NT2/D1 (cell line): ENCODE data around the gene FARSA.
"Not testable (repeated sequence)": the region's sequence is repeated elsewhere in the genome, so short reads cannot be mapped to it uniquely, and the experiment has no call there.

Experiments used
- DNase-seq: peaks from one replicate; pipeline ENCODE4 v3.0.0-alpha.2; 2011; ENCODE audit warnings: low read depth, low spot score
- H3K27me3 ChIP-seq: 2 replicates; pipeline ENCODE4 v1.6.0; 2011; ENCODE audit warnings: mild to moderate bottlenecking; ENCODE audit not compliant: insufficient read length, insufficient read depth
- H3K36me3 ChIP-seq: 2 replicates; pipeline ENCODE4 v1.6.1; 2011; ENCODE audit warnings: mild to moderate bottlenecking, low read length, mixed read lengths; ENCODE audit not compliant: insufficient read depth, insufficient read length
- H3K4me1 ChIP-seq: 2 replicates; pipeline ENCODE4 v1.5.1; 2011; ENCODE audit not compliant: insufficient read depth, insufficient read length
- H3K4me3 ChIP-seq: 2 replicates; pipeline ENCODE4 v1.5.1; 2011; ENCODE audit warnings: low read depth; ENCODE audit not compliant: insufficient read length
- H3K9ac ChIP-seq: 2 replicates; pipeline ENCODE4 v1.6.0; 2011; ENCODE audit warnings: low read depth; ENCODE audit not compliant: insufficient read length
- H3K9me3 ChIP-seq: 2 replicates; pipeline ENCODE4 v1.5.1; 2011; ENCODE audit warnings: mild to moderate bottlenecking, low read length; ENCODE audit not compliant: insufficient read depth
- SUZ12 ChIP-seq: IDR thresholded peaks from 2 replicates; pipeline ENCODE4 v1.6.1; 2011; ENCODE audit not compliant: insufficient read length, insufficient read depth; ENCODE audit errors: extremely low read depth
- YY1 ChIP-seq: IDR thresholded peaks from 2 replicates; pipeline ENCODE4 v1.6.1; 2011; ENCODE audit not compliant: insufficient read length, insufficient read depth
- ZNF274 ChIP-seq: IDR thresholded peaks from 2 replicates; pipeline ENCODE4 v1.6.1; 2011; ENCODE audit warnings: mild to moderate bottlenecking, low read depth, low read length

The FARSA gene

GRCh38 chr19:12973236-12973635 is 39.7 kb upstream of the FARSA start:
- H3K4me1 ChIP-seq, result peaks cover 15% of the 10 kb centered on the region
- no peak overlapping the region for H3K4me3 ChIP-seq
- H3K9ac ChIP-seq, result no peak overlapping the region
- no peaks in the 10 kb centered on the region for H3K27me3 ChIP-seq
- H3K36me3 ChIP-seq, result no peaks in the 10 kb centered on the region
- DNase-seq, result no peak
- no peaks in the 10 kb centered on the region for H3K9me3 ChIP-seq
- TF ChIP-seq SUZ12 (no peak), ZNF274 (no peak), YY1 (no peak)

- peaks cover 15% of the 10 kb centered on the region for H3K4me1 ChIP-seq
- H3K9me3 ChIP-seq, result no peaks in the 10 kb centered on the region
- no peak overlapping the region for H3K9ac ChIP-seq
- no peaks in the 10 kb centered on the region for H3K36me3 ChIP-seq
- no peak for TF ChIP-seq YY1
- no peak for TF ChIP-seq SUZ12
- TF ChIP-seq ZNF274, result no peak
- H3K4me3 ChIP-seq, result no peak overlapping the region
- DNase-seq, result no peak
- H3K27me3 ChIP-seq, result no peaks in the 10 kb centered on the region
These were observed 36.7 kb upstream of the FARSA start for GRCh38 chr19:12970070-12970820.

DNA sequence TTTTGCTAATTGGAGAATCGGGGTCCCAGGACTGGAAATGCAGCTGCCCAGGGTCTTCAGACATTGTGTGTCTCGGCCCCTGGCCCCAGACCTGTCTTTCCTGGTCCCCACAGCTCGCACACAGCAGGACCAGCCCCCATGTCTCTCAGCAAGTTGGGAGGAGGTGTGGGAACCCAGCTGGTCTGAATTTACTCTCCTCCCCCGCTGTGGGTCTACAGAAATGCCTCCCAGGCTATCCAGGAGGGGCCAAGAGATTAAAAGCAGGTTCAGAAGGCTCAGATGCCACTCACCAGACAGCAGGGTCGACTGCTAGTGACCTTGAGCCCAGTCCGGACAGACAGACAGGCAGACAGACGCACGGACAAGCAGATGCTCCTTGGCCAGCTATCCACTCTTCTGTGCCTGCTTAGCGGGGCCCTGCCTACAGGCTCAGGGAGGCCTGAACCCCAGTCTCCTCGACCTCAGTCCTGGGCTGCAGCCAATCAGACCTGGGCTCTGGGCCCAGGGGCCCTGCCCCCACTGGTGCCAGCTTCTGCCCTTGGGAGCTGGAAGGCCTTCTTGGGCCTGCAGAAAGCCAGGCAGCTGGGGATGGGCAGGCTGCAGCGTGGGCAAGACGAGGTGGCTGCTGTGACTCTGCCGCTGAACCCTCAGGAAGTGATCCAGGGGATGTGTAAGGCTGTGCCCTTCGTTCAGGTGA is 35.9 kb upstream of the FARSA start, which contains the start of gene DAND5:
TSS of gene DAND5 (plus strand) at position 285 of the 697 bp plus-strand sequence. CDS start at position 370, 85 bp downstream.
- no peak within 1 kb of the TSS for H3K4me3 ChIP-seq
- no peaks in the 10 kb centered on the region for H3K36me3 ChIP-seq
- TF ChIP-seq ZNF274 (no peak), SUZ12 (no peak), YY1 (no peak)
- no peaks in the 10 kb centered on the region for H3K9me3 ChIP-seq
- H3K9ac ChIP-seq, result peak within 1 kb of the TSS; percentile 62
- no peaks in the 10 kb centered on the region for H3K27me3 ChIP-seq
- H3K4me1 ChIP-seq, result peaks cover 10% of the 10 kb centered on the region
- no peak for DNase-seq

DNA sequence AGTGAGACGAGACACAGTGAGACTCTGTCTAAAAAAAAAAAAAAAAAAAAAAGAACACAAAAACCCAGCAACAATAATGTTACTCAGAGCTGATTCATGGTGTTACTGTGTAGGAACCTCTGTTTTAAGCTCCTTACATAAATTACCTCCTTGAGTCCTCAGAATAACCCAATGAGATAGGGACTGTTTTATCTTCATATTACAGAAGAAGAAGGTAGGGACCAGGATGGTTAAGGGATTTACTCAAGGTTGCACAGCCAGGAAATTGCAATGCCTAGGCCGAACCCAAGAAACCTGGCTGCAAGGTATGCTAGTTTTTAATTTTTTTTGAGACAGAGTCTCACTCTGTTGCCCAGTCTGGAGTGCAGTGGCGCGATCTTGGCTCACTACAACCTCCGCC is 34.4 kb upstream of the FARSA start:
- no peak overlapping the region for H3K9ac ChIP-seq
- no peaks in the 10 kb centered on the region for H3K36me3 ChIP-seq
- TF ChIP-seq ZNF274 (no peak), SUZ12 (no peak), YY1 (no peak)
- no peak overlapping the region for H3K4me3 ChIP-seq
- H3K9me3 ChIP-seq, result no peaks in the 10 kb centered on the region
- H3K4me1 ChIP-seq, result peaks cover 8% of the 10 kb centered on the region
- no peaks in the 10 kb centered on the region for H3K27me3 ChIP-seq
- no peak for DNase-seq

DNA sequence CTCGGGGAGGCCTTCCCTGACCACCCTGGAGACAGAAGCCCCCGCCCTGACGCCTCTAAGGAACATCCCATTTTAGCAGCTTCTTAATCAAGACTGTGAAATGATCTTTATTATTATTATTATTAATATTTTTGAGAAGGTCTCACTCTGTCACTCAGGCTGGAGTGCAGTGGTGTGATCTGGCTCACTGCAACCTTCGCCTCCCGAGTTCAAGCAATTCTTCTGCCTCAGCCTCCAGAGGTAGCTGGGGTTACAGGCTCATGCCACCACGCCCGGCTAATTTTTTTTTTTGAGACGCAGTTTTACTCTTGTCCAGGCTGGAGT is 32.3 kb upstream of the FARSA start:
- no peaks in the 10 kb centered on the region for H3K9me3 ChIP-seq
- TF ChIP-seq YY1 (no peak), SUZ12 (no peak), ZNF274 (no peak)
- no peak overlapping the region for H3K4me3 ChIP-seq
- no peaks in the 10 kb centered on the region for H3K27me3 ChIP-seq
- DNase-seq, result no peak
- H3K36me3 ChIP-seq, result no peaks in the 10 kb centered on the region
- peaks cover 8% of the 10 kb centered on the region for H3K4me1 ChIP-seq
- H3K9ac ChIP-seq, result no peak overlapping the region

DNA sequence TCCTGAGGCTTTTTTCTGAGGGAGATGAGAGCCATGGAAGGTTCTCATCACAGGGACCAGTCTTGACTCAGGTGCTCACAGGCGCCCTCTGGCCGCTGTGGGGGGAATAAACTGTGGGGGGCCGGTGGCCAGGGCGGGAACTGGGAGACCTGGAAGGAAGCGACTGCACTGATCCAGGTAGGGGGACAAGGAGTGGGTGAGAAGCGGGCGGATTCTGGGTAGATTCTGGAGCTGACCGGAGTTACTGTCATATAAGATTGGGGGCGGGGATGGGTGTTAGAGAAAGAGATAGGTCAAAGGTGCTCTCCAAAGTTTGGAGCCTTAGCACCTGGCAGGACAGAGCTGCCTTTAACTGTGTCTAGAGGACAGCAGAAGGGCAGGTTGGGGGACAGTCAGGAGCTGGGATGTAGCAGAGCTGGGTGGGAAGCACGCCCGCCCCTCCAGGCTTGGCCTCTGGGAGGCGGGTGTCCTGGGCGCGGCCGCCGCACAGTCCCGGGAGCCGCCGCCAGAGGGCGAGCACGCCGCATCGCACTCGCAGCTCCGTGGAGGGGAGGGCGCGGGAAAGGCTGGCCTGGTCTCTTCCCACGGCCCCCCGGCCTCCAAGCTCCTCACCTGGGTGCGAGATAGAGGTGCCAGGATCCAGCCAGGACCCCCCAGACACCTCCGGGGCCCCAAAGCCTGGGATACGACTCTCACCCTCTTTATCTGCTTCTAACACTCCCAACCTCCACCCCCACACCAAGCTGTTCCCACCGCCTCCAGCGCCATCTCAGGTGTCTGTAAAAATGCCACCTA is 31.7 kb upstream of the FARSA start:
- H3K9ac ChIP-seq, result peak overlapping the region; percentile 87
- H3K36me3 ChIP-seq, result no peaks in the 10 kb centered on the region
- H3K9me3 ChIP-seq, result no peaks in the 10 kb centered on the region
- no peak for TF ChIP-seq SUZ12
- TF ChIP-seq ZNF274, result no peak
- TF ChIP-seq YY1, result no peak
- H3K4me3 ChIP-seq, result peak overlapping the region; percentile 44
- H3K4me1 ChIP-seq, result peaks cover 8% of the 10 kb centered on the region
- DNase-seq, result peak; percentile 63
- H3K27me3 ChIP-seq, result no peaks in the 10 kb centered on the region

DNA sequence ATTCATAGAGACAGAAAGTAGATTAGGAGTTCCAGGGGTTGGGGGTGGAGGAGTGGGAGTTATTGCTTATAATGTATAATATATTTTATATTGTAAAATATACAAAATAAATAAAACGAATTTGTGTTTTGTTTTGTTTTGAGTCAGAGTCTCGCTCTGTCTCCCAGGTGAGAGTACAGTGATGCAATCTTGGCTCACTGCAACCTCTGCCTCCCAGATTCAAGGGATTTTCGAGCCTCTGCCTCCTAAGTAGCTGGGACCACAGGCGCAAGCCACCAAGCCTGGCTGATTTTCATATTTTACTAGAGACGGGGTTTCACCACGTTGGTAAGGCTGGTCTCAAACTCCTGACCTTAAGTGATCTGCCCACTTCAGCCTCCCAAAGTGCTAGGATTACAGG is 26.0 kb upstream of the FARSA start:
- DNase-seq, result no peak
- no peak for TF ChIP-seq SUZ12
- no peak for TF ChIP-seq ZNF274
- TF ChIP-seq YY1, result no peak
- H3K4me3 ChIP-seq, result no peak overlapping the region
- H3K27me3 ChIP-seq, result no peaks in the 10 kb centered on the region
- peaks cover 14% of the 10 kb centered on the region for H3K36me3 ChIP-seq
- no peaks in the 10 kb centered on the region for H3K4me1 ChIP-seq
- no peak overlapping the region for H3K9ac ChIP-seq
- H3K9me3 ChIP-seq, result no peaks in the 10 kb centered on the region

DNA sequence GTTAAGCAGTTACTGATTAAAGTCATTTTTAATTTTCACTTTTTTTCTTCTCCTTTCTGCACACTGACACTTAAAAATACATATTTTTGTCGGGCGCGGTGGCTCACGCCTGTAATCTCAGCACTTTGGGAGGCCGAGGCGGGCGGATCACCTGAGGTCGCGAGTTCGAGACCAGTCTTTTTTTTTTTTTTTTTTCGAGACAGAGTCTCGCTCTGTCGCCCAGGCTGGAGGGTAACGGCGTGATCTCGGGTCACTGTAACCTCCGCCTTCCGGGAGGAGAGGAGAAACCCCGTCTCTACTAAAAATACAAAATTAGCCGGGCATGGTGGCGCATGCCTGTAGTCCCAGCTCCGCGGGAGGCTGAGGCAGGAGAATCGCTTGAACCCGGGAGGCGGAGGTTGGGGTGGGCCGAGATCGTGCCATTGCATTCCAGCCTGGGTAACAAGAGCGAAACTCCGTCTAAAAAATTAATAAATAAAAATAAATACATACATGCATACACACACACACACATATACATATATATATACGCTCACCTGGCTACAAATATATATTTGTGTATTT is 24.0 kb upstream of the FARSA start:
- DNase-seq, H3K9me3 ChIP-seq, H3K4me1 ChIP-seq, H3K27me3 ChIP-seq: not testable (repeated sequence)
- peak overlapping the region; percentile 99 for H3K9ac ChIP-seq
- peak overlapping the region; percentile 100 for H3K4me3 ChIP-seq
- H3K36me3 ChIP-seq, result peaks cover 34% of the 10 kb centered on the region
